Measurements from ENCODE around the gene CEP20.

GRCh38 chr16:15856182-15856581 is 32.2 kb downstream of the CEP20 start:
- no peak for TF ChIP-seq ZNF274 (IDR thresholded peaks at IDR 0.05; ENCODE audit: low read depth, low read length)
- no peak for TF ChIP-seq YY1 (IDR thresholded peaks at IDR 0.05; ENCODE audit: insufficient read depth, insufficient read length)
- no peak for TF ChIP-seq SUZ12 (IDR thresholded peaks at IDR 0.05; ENCODE audit: extremely low read depth, insufficient read depth, insufficient read length)

Data from NT2/D1 (cell line).